Progenitor cell of endocrine pancreas (in vitro differentiated cells): ENCODE data around the gene IER3. TPM values are rescaled to one million over a fixed set of nuclear protein-coding genes. Genes with fewer than 3 reads are reported as not detected.

ENCODE experiments used
- DNase-seq: peaks from one replicate; pipeline ENCODE4 v3.0.0; 2021; ENCODE audit warnings: low spot score; ENCODE audit not compliant: unreplicated experiment
- H3K27ac Mint-ChIP-seq: 2 replicates; pipeline ENCODE4 v1.8.0; 2021; ENCODE audit warnings: mild to moderate bottlenecking, moderate library complexity, mixed read lengths
- H3K27me3 Mint-ChIP-seq: 2 replicates; pipeline ENCODE4 v1.8.0; 2021; ENCODE audit warnings: mixed read lengths
- H3K36me3 Mint-ChIP-seq: 2 replicates; pipeline ENCODE4 v1.8.0; 2022; ENCODE audit warnings: mixed read lengths; ENCODE audit not compliant: insufficient read depth
- H3K4me1 Mint-ChIP-seq: 2 replicates; pipeline ENCODE4 v1.8.0; 2021; ENCODE audit warnings: low read depth, mixed read lengths
- H3K4me3 Mint-ChIP-seq: 2 replicates; pipeline ENCODE4 v1.8.0; 2021; ENCODE audit warnings: low read depth, mild to moderate bottlenecking, moderate library complexity, mixed read lengths
- H3K9me3 Mint-ChIP-seq: 2 replicates; pipeline ENCODE4 v1.8.0; 2021; ENCODE audit warnings: low read depth, mixed read lengths
- CTCF ChIP-seq: fragments of 200-600 bp; sonication (generic); IDR thresholded peaks from one replicate; pipeline ENCODE4 v1.5.0; 2021; ENCODE audit warnings: antibody characterized with exemption, mild to moderate bottlenecking; ENCODE audit not compliant: unreplicated experiment
- total RNA-seq: library from RNA; stranded (reverse); gene quantifications from 2 replicates; pipeline ENCODE4 v1.2.1, GENCODE V29; 2021

The IER3 gene
- total RNA-seq, 1 donor from 2014 or later = 23.2 TPM

GRCh38 chr6:30763155-30763617 is 18.8 kb upstream of the IER3 start:
- Mint-ChIP-seq H3K36me3 (no peaks in the 10 kb centered on the region), H3K27me3 (no peaks in the 10 kb centered on the region), H3K27ac (peak overlapping the region; percentile 94), H3K9me3 (no peaks in the 10 kb centered on the region), H3K4me3 (peak overlapping the region; percentile 51), H3K4me1 (peaks cover 41% of the 10 kb centered on the region)
- no peak for DNase-seq
- no peak for TF ChIP-seq CTCF

GRCh38 chr6:30761791-30762429 is 17.6 kb upstream of the IER3 start:
- no peaks in the 10 kb centered on the region for H3K36me3 Mint-ChIP-seq
- H3K4me3 Mint-ChIP-seq = no peak overlapping the region
- DNase-seq = no peak
- H3K4me1 Mint-ChIP-seq = peaks cover 41% of the 10 kb centered on the region
- no peaks in the 10 kb centered on the region for H3K27me3 Mint-ChIP-seq
- no peak overlapping the region for H3K27ac Mint-ChIP-seq
- no peaks in the 10 kb centered on the region for H3K9me3 Mint-ChIP-seq
- no peak for TF ChIP-seq CTCF

GRCh38 chr6:30760549-30760948 is 16.2 kb upstream of the IER3 start:
- no peak for TF ChIP-seq CTCF
- H3K9me3 Mint-ChIP-seq = no peaks in the 10 kb centered on the region
- H3K4me1 Mint-ChIP-seq = peaks cover 37% of the 10 kb centered on the region
- peak overlapping the region; percentile 65 for H3K27ac Mint-ChIP-seq
- no peaks in the 10 kb centered on the region for H3K36me3 Mint-ChIP-seq
- no peaks in the 10 kb centered on the region for H3K27me3 Mint-ChIP-seq
- no peak for DNase-seq
- no peak overlapping the region for H3K4me3 Mint-ChIP-seq

GRCh38 chr6:30759575-30760239 is 15.4 kb upstream of the IER3 start:
- H3K27ac Mint-ChIP-seq = peak overlapping the region; percentile 91

More at GRCh38 chr6:30759575-30760239, 15.4 kb upstream of the IER3 start:
- no peaks in the 10 kb centered on the region for H3K36me3 Mint-ChIP-seq
- peaks cover 30% of the 10 kb centered on the region for H3K4me1 Mint-ChIP-seq
- no peaks in the 10 kb centered on the region for H3K9me3 Mint-ChIP-seq
- no peak for TF ChIP-seq CTCF
- no peaks in the 10 kb centered on the region for H3K27me3 Mint-ChIP-seq
- H3K4me3 Mint-ChIP-seq = no peak overlapping the region
- no peak for DNase-seq
